OCI-LY7 (cell line): ENCODE results near the gene ZNF669. TPM values are rescaled to one million over a fixed set of nuclear protein-coding genes. Genes with fewer than 3 reads are reported as not detected.
A peak's percentile ranks its signal among the peaks of the same experiment; 100 is the strongest.
"Not testable (repeated sequence)": the region's sequence is repeated elsewhere in the genome, so short reads cannot be mapped to it uniquely, and the experiment has no call there.

Experiments used
- Bru-seq: library from RNA; stranded (reverse); fragments of 400-500 nt; gene quantifications from one replicate; lab custom pipeline; 2021; lab: Mats Ljungman, UMichigan
- BruChase-seq, 2 experiments: library from RNA; stranded (reverse); fragments of 400-500 nt; gene quantifications; one replicate each; lab custom pipeline; 2021; lab: Mats Ljungman, UMichigan
- BruUV-seq: library from RNA; stranded (reverse); fragments of 400-500 nt; replicated peaks from 2 replicates; lab custom pipeline; 2021; lab: Mats Ljungman, UMichigan
- CTCF ChIA-PET: fragments of 300-600 bp; sonication (Branson Sonifier 250); formaldehyde crosslinking; loops from one replicate; lab custom pipeline; 2022; ENCODE audit warnings: antibody characterized with exemption; ENCODE audit not compliant: unreplicated experiment; lab: Charles Lee
- POLR2A ChIA-PET: fragments of 300-600 bp; sonication (Branson Sonifier 250); formaldehyde crosslinking; loops from one replicate; lab custom pipeline; 2022; ENCODE audit warnings: antibody characterized with exemption; lab: Charles Lee
- DNase-seq: peaks from one replicate; pipeline ENCODE4 v3.0.0-alpha.2; 2015; ENCODE audit warnings: low spot score
- H2AFZ ChIP-seq: fragments of 200-600 bp; sonication (generic), shearing (Covaris generic); 2 replicates; pipeline ENCODE4 v1.6.1; 2014; ENCODE audit warnings: mild to moderate bottlenecking, antibody characterized with exemption, low read length, moderate library complexity
- H3K27ac ChIP-seq: fragments of 200-600 bp; sonication (generic); 2 replicates; pipeline ENCODE4 v1.5.1; 2014; ENCODE audit warnings: mixed run types, low read depth, mild to moderate bottlenecking, moderate library complexity, low read length, inconsistent platforms; ENCODE audit not compliant: poor library complexity, severe bottlenecking
- H3K36me3 ChIP-seq: fragments of 200-600 bp; sonication (generic); 2 replicates; pipeline ENCODE4 v1.6.1; 2014; ENCODE audit warnings: mild to moderate bottlenecking, antibody characterized with exemption, low read length, moderate library complexity, mixed read lengths; ENCODE audit not compliant: insufficient read depth
- H3K4me1 ChIP-seq: fragments of 200-600 bp; sonication (generic); 2 replicates; pipeline ENCODE4 v1.5.1; 2014; ENCODE audit warnings: mild to moderate bottlenecking, low read length; ENCODE audit not compliant: insufficient read depth, poor library complexity, severe bottlenecking
- H3K4me2 ChIP-seq: fragments of 200-600 bp; sonication (generic); 2 replicates; pipeline ENCODE4 v1.6.1; 2014; ENCODE audit warnings: mild to moderate bottlenecking, low read length
- H3K4me3 ChIP-seq: fragments of 200-600 bp; sonication (generic); 2 replicates; pipeline ENCODE4 v1.5.1; 2014; ENCODE audit warnings: mild to moderate bottlenecking, low read depth, low read length; ENCODE audit not compliant: poor library complexity, severe bottlenecking
- H3K79me2 ChIP-seq: fragments of 200-600 bp; sonication (generic); 2 replicates; pipeline ENCODE4 v1.6.1; 2016; ENCODE audit warnings: low read depth, mild to moderate bottlenecking, low read length, moderate library complexity, mixed read lengths; ENCODE audit not compliant: insufficient read depth
- H3K9me2 ChIP-seq: fragments of 200-600 bp; sonication (generic); 2 replicates; pipeline ENCODE4 v1.6.1; 2016; ENCODE audit warnings: mild to moderate bottlenecking, low read length, mixed read lengths; ENCODE audit not compliant: insufficient read depth
- H3K9me3 ChIP-seq: fragments of 200-600 bp; sonication (generic); 2 replicates; pipeline ENCODE4 v1.6.1; 2014; ENCODE audit warnings: mild to moderate bottlenecking, mixed run types, low read length, mixed read lengths
- H4K20me1 ChIP-seq: fragments of 200-600 bp; sonication (generic); 2 replicates; pipeline ENCODE4 v1.6.1; 2014; ENCODE audit warnings: mild to moderate bottlenecking, antibody characterized with exemption, low read length, moderate library complexity, mixed read lengths; ENCODE audit not compliant: insufficient read depth
- EZH2phosphoT487 ChIP-seq: fragments of 200-600 bp; sonication (generic); IDR thresholded peaks from 2 replicates; pipeline ENCODE4 v1.6.1; 2018; ENCODE audit warnings: low read depth, borderline replicate concordance, mild to moderate bottlenecking, mixed run types, antibody characterized with exemption, low read length, moderate library complexity, mixed read lengths
- intact Hi-C: fragments of 100-400 bp; cut with micrococcal nuclease; formaldehyde crosslinking; loops from one replicate; pipeline ENCODE4 v1.10.0; 2022; ENCODE audit not compliant: unreplicated experiment
- long read RNA-seq: library from polyadenylated mRNA; stranded (forward); transcript quantifications from one replicate; pipeline ENCODE4 v2.0.0, GENCODE V29; 2022
- total RNA-seq, 2 experiments: library from RNA; depleted of rRNA in 1 of 2; stranded (reverse); fragments of >200 nt in 1 of 2; shearing (Covaris generic) in 1 of 2; gene quantifications; 2 replicates each; pipeline ENCODE4 v1.2.3, GENCODE V29; 2014 to 2022
- TF ChIP-seq, protein P1 (sequence below): fragments of 200-600 bp; sonication (generic); conservative IDR thresholded peaks from 2 replicates; pipeline ENCODE4 v1.5.1; 2014; ENCODE audit warnings: mild to moderate bottlenecking, antibody characterized with exemption, low read length, moderate library complexity, mixed read lengths

The ZNF669 gene
- 16.9 and 17.4 TPM in 2 replicates for total RNA-seq (2014; rRNA removed; shearing (Covaris generic))
- 13.6 and 15.5 TPM in 2 replicates for total RNA-seq (2022)
- Bru-seq, nascent RNA: percentile 91 among the genes with signal in this experiment
- percentile 74 among the genes with signal in this experiment for BruChase-seq, experiment 1, labeled RNA remaining after a 6-hour chase
- percentile 82 among the genes with signal in this experiment for BruChase-seq, experiment 2, labeled RNA remaining after a 2-hour chase
- long read RNA-seq, partial matches to known transcripts: 0 of 1 reads
- long read RNA-seq, other reads (novel, unspliced or antisense): 0 of 1 reads

DNA sequence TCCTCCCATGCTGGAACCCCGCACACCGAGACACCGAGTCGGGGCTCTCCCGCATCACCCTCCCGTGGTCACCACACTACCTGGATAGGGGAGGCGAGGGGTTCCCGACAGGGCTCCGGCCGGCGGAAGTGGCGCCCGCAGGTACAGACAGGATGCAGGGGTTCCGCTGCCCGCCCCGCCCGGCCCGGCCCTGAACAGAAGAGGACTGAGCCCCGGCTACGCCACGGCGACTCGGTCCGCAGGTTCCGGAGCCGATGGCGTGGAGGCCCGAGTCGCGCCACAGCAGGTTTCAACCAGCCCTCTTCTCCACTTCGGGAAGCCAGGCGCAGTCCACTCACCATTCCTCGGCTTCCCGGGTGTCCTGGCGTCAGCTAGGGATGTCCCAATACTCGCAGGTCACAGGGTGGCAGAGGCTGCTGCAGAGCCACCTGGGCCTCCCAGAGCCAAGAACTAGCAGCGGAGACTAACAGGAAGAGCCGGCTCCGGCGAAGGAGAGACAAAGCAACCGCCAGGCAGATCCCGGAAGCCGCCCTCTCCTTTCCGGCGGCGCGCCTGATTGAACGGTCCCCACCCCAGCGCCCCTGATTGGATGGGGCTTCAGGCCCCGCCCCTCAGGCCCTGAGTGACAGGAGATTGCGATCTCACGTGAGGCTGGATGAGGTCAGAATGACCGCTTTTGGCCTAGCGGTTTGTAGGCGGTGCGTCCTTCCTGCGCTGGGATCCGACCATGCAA is at the start of gene ZNF669:
Gene ZNF669 (minus strand): TSS at position 498 of the 733 bp plus-strand sequence. CDS start 157 bp downstream, at position 341.
- intact Hi-C loops: loop anchor here (1.0 kb wide), 1 partner anchor 107 kb away; no protein-coding TSS in a partner anchor
- POLR2A ChIA-PET: interaction anchor here (1.2 kb wide), 1 partner anchor 25 kb away, joined by 4 read pairs; the partner anchor contains the start of gene ZNF670
- DNase-seq: peak; percentile 98
- Histone ChIP-seq H3K4me1 (peaks cover 14% of the 10 kb centered on the region), H3K9me3 (peaks cover 32% of the 10 kb centered on the region), H3K36me3 (peaks cover 41% of the 10 kb centered on the region), H4K20me1 (no peaks in the 10 kb centered on the region), H3K4me3 (peak within 1 kb of the TSS; percentile 99), H2AFZ (peak within 1 kb of the TSS; percentile 91), H3K9me2 (no peaks in the 10 kb centered on the region), H3K4me2 (peak within 1 kb of the TSS; percentile 65), H3K79me2 (peaks cover 38% of the 10 kb centered on the region), H3K27ac (peak within 1 kb of the TSS; percentile 74)
- BruUV-seq: no TSS peak
- CTCF ChIA-PET: no interaction called here
- TF ChIP-seq, protein P1, sequence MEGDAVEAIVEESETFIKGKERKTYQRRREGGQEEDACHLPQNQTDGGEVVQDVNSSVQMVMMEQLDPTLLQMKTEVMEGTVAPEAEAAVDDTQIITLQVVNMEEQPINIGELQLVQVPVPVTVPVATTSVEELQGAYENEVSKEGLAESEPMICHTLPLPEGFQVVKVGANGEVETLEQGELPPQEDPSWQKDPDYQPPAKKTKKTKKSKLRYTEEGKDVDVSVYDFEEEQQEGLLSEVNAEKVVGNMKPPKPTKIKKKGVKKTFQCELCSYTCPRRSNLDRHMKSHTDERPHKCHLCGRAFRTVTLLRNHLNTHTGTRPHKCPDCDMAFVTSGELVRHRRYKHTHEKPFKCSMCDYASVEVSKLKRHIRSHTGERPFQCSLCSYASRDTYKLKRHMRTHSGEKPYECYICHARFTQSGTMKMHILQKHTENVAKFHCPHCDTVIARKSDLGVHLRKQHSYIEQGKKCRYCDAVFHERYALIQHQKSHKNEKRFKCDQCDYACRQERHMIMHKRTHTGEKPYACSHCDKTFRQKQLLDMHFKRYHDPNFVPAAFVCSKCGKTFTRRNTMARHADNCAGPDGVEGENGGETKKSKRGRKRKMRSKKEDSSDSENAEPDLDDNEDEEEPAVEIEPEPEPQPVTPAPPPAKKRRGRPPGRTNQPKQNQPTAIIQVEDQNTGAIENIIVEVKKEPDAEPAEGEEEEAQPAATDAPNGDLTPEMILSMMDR: no peak
- no peak for TF ChIP-seq EZH2phosphoT487

DNA sequence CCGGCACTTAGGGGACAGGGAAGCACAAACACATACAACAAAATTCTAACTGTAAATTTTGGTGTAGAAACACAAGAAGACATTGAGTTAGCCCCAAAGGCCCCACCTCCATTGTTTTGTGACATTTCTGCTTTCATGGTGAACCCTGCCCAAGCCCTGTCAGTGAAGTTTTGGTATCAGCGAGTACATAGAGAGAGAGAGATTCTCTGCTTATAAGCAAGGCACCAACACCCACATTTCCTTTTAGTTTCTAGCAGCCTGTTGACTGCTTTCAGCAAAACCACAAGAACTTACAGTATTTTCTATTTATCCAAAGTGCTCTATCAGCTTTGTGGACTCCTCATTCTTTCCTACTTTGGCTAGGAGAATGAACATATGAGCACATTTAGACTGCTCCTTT is 43.6 kb upstream of the ZNF669 start:
- Histone ChIP-seq H3K4me1 (no peaks in the 10 kb centered on the region), H2AFZ (no peak overlapping the region), H3K27ac (no peak overlapping the region), H3K9me3 (peaks cover 44% of the 10 kb centered on the region), H3K4me3 (no peak overlapping the region), H3K36me3 (peaks cover 87% of the 10 kb centered on the region), H3K9me2 (no peaks in the 10 kb centered on the region), H3K4me2 (no peak overlapping the region), H4K20me1 (no peaks in the 10 kb centered on the region), H3K79me2 (no peaks in the 10 kb centered on the region; the same call in 1 of the 2 replicates)
- intact Hi-C loops: no loop called here
- TF ChIP-seq EZH2phosphoT487: no peak
- TF ChIP-seq, protein P1: no peak
- no TSS peak for BruUV-seq
- ChIA-PET POLR2A (no interaction called here), CTCF (no interaction called here)
- no peak for DNase-seq

DNA sequence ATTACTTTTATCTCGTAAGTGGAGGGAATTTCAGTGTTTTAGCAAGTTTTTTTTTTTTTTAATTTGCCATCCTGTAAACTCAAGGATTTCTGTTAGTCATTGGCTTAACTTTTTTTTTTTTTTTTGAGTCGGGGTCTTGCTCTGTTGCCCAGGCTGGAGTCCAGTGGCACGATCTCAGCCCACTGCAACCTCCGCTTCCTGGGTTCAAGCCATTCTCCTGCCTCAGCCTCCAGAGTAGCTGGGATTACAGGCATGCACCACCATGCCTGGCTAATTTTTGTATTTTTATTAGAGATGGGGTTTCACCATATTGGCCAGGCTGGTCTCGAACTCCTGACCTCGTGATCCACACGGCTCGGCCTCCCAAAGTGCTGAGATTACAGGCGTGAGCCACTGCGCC is 43.0 kb upstream of the ZNF669 start:
- Histone ChIP-seq H3K36me3 (peaks cover 87% of the 10 kb centered on the region), H3K9me3 (peaks cover 44% of the 10 kb centered on the region)
- DNase-seq, BruUV-seq, intact Hi-C loops, H4K20me1 ChIP-seq, H3K27ac ChIP-seq, H3K9me2 ChIP-seq, H3K4me3 ChIP-seq, H3K4me2 ChIP-seq, H3K79me2 ChIP-seq, H3K4me1 ChIP-seq, H2AFZ ChIP-seq, CTCF ChIA-PET: not testable (repeated sequence)
- POLR2A ChIA-PET: interaction anchor here (0.5 to 1.0 kb wide), 7 partner anchors 8 to 1470 kb away, joined by 3 to 5 read pairs (median 3); no protein-coding TSS in a partner anchor
